CD4-positive, alpha-beta T cell treated with Interleukin-21 for 1 hour (primary cell): ENCODE measurements around the gene OR8B4.
"Not testable (repeated sequence)": the region's sequence is repeated elsewhere in the genome, so short reads cannot be mapped to it uniquely, and the experiment has no call there.

ENCODE experiments used
- DNase-seq: peaks from one replicate; pipeline ENCODE4 v3.0.0-alpha.2; 2020

OR8B4 gene

DNA sequence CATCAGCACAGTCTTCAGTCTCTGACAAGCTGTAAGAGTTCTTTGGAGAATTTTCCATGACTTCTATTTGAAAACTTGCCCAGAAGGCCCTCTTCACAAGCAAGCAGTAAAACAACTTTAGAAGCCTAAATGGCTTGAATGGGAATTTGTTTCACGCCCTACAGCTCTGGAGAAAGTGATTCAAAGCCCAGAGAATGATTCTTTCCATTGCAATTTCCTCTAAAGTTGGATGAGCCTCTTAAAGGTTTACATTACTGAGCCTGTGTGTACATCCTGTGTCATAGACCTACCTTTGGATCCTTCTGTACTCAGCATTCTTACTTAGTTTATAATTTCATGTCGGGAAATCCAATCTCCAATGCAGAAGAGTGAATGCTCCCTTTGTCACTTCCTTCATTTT is 19.1 kb downstream of the OR8B4 start:
- DNase-seq = no peak

GRCh38 chr11:124403186-124403585 is 21.5 kb downstream of the OR8B4 start:
- not testable (repeated sequence) for DNase-seq

DNA sequence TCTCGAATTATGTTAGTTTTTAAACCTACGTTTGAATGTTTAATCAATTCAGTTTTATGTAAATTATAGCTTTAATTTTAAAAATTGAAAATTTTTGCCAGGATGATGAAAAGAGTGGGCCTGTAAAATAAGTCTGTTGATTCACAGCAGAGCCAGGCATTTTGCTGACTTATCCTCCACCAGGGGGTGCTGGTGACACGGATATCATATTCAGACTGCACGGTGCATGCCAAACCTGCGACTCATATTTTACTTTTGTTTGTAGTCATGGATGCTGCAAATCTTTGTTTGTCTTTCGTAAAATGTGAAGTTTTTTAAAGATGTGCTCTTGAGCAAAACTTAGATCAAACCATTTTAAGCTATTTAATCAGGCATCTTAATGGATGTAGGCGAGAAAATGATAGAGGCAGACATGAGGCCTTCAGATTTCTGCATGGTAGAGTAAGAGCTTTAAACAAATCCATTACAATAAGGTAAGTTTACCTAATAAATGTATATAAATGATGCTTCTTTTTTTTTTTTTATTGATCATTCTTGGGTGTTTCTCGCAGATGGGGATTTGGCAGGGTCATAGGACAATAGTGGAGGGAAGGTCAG is 22.2 kb downstream of the OR8B4 start:
- DNase-seq = peak; percentile 22

DNA sequence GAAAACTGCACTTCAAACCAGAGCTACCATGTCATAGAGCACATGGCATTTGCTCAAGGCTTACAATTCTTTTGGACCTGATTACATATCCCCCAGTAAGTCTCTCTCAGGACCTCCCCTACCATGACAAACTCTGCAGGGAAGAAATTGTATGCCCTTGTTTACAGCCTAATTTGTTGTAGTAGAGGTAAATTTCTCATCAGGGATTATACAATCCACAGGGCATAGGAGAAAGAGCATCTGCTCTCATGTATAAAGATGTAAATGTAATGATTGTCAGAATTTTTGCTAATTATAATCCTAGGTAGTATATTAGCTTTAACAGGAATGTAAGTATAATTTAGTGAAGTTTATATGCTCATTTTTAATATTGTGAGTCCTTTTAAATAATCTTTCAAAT is 25.7 kb downstream of the OR8B4 start, which contains the start of gene OR8B3:
TSS of gene OR8B3 (minus strand) at position 101 of the 400 bp plus-strand sequence. CDS start 1,673 bp downstream, outside the sequence.
- DNase-seq = no peak

DNA sequence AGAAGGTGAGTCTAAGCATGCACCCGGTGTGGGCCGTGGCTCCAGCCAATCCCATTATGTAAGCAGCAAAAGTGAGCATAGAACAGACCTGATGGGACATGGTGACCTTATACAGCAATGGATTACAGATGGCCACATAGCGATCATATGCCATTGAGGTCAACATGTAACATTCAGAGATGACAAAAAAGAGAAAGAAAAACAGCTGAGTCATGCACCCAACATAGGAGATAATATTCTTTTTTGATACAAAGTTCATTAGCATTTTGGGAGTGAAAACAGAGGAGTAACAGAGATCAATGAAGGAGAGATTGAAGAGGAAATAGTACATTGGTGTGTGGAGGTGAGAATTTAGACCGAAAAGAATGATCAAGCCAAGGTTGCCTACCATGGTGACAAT is 27.8 kb downstream of the OR8B4 start:
- not testable (repeated sequence) for DNase-seq

GRCh38 chr11:124394408-124394807 is 30.3 kb downstream of the OR8B4 start:
- no peak for DNase-seq

GRCh38 chr11:124384399-124384798 is 40.3 kb downstream of the OR8B4 start, which contains the start of gene OR8B2:
Gene OR8B2, minus strand, starts transcription at chr11:124384499. Its CDS starts 1,156 bp downstream, at chr11:124383343.
- DNase-seq = no peak

GRCh38 chr11:124382857-124383256 is 41.8 kb downstream of the OR8B4 start:
- not testable (repeated sequence) for DNase-seq

- DNase-seq = no peak
Observed at GRCh38 chr11:124380585-124380984, 44.1 kb downstream of the OR8B4 start.

DNA sequence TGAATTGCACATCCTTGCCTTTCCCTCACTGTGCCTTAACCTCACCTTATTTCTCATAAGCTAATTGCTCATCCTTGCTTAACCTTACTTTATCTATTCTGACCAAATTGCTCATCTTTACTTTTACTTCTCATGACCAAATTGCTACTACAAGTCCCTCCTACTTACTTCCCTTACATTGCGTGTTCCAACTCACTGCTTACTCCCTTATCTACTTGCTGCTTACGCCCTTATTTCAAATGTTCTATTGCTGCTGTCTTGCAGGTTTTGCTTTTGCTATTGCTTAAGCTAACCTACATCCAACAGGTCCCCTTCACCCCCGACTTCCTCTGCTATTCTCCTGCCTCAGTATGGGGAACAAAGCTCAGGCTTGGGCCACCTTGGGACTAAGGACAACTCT is 48.4 kb downstream of the OR8B4 start:
- no peak for DNase-seq
